ENCODE data around the gene MCM5. TPM values are rescaled to one million over a fixed set of nuclear protein-coding genes. Genes with fewer than 3 reads are reported as not detected.

The MCM5 gene
- total RNA-seq, 2 donors from 2014 or later, result 42.2 to 51.8 TPM

DNA sequence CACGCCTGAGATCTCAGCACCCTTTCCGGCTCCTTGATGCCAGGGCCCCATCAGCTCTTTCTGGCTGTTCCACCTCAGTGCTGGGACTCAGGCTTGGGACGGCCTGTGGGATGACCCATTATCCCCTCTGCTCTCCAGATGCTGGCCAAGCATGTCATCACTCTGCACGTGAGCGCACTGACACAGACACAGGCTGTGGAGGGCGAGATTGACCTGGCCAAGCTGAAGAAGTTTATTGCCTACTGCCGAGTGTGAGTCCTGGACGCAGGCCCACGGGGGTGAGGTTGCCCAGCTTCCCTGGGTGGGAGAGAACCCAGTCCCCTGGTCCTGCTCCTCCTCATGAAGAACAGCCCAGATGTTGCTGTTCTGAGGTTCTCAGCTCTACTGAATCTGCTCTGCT, 17.7 kb downstream of the MCM5 start:
- Histone ChIP-seq H3K27me3 (replicated peaks; ENCODE audit: insufficient read depth) (no peaks in the 10 kb centered on the region), H3K36me3 (peaks cover 0 to 5% of the 10 kb centered on the region in 2 donors), H3K4me3 (no peak overlapping the region), H3K4me1 (replicated peaks) (no peaks in the 10 kb centered on the region), H3K9me3 (no peaks in the 10 kb centered on the region), H3K27ac (no peak overlapping the region)
- 85% methylated on average over 9 of the region's 9 CpGs for WGBS
- DNase-seq (ENCODE audit: low spot score), result no peak
- TF ChIP-seq POLR2A (IDR thresholded peaks at IDR 0.05) (no peak), CTCF (IDR thresholded peaks at IDR 0.05) (no peak), POLR2AphosphoS5 (IDR thresholded peaks at IDR 0.05) (no peak)
- intact Hi-C loops (cut with DNase I), result no loop called here

GRCh38 chr22:35418088-35418487, 18.1 kb downstream of the MCM5 start:
- Histone ChIP-seq H3K27me3 (replicated peaks; ENCODE audit: insufficient read depth) (no peaks in the 10 kb centered on the region), H3K4me3 (no peak overlapping the region), H3K4me1 (replicated peaks) (no peaks in the 10 kb centered on the region), H3K36me3 (peaks cover 0 to 5% of the 10 kb centered on the region in 2 donors), H3K27ac (no peak overlapping the region), H3K9me3 (no peaks in the 10 kb centered on the region)
- 84% methylated on average over 8 of the region's 8 CpGs for WGBS
- no peak for DNase-seq (ENCODE audit: low spot score)
- TF ChIP-seq POLR2AphosphoS5 (IDR thresholded peaks at IDR 0.05) (no peak), CTCF (IDR thresholded peaks at IDR 0.05) (no peak), POLR2A (IDR thresholded peaks at IDR 0.05) (no peak)
- intact Hi-C loops (cut with DNase I), result no loop called here

DNA sequence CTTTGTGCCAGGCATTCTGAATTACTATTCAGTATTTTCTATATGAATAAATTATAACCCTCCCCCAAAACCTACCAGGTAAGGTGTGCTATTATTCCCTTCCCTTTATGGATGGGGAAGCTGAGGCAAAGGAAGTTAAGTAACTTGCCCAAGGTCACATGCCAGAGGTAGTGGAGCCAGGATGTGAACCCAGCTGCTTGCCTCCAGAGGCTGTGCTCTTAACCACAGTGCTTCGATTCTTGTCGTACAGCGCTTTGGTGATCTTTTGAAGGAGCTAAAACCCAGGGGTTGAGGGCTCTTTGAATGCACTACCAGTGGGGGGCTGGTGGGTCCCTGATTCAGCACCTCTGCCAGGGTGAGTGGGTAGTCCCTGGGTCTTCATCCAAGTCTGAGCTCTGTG, 18.8 kb downstream of the MCM5 start:
- H3K4me3 ChIP-seq, result no peak overlapping the region
- 88% methylated on average over 3 of the region's 3 CpGs for WGBS
- H3K36me3 ChIP-seq, result peaks cover 0 to 5% of the 10 kb centered on the region in 2 donors
- H3K27ac ChIP-seq, result no peak overlapping the region
- H3K27me3 ChIP-seq (replicated peaks; ENCODE audit: insufficient read depth), result no peaks in the 10 kb centered on the region
- intact Hi-C loops (cut with DNase I), result no loop called here
- no peaks in the 10 kb centered on the region for H3K4me1 ChIP-seq (replicated peaks)
- DNase-seq (ENCODE audit: low spot score), result no peak
- H3K9me3 ChIP-seq, result no peaks in the 10 kb centered on the region
- TF ChIP-seq CTCF (IDR thresholded peaks at IDR 0.05) (no peak), POLR2A (IDR thresholded peaks at IDR 0.05) (no peak), POLR2AphosphoS5 (IDR thresholded peaks at IDR 0.05) (no peak)

DNA sequence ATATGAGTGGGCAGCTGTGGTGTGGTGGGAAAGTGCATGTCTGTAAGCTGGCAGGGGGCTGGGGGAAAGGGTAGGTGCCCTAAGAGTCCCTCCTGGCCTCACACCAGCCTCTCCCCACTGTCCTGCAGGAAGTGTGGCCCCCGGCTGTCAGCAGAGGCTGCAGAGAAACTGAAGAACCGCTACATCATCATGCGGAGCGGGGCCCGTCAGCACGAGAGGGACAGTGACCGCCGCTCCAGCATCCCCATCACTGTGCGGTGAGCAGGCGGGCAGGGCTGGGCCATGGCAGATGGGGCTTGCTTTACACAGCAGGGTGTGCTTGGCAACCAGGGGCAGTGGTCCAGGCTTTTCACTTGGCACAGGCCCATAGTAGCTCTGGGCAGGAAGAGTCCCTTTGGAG, 19.8 kb downstream of the MCM5 start:
- Histone ChIP-seq H3K27ac (no peak overlapping the region), H3K4me1 (replicated peaks) (no peaks in the 10 kb centered on the region), H3K4me3 (no peak overlapping the region), H3K36me3 (peaks cover 0 to 5% of the 10 kb centered on the region in 2 donors), H3K27me3 (replicated peaks; ENCODE audit: insufficient read depth) (no peaks in the 10 kb centered on the region), H3K9me3 (no peaks in the 10 kb centered on the region)
- no peak for DNase-seq (ENCODE audit: low spot score)
- 84% methylated on average over 2 of the region's 10 CpGs for WGBS
- intact Hi-C loops (cut with DNase I), result no loop called here
- TF ChIP-seq POLR2AphosphoS5 (IDR thresholded peaks at IDR 0.05) (no peak), CTCF (IDR thresholded peaks at IDR 0.05) (no peak), POLR2A (IDR thresholded peaks at IDR 0.05) (no peak)

GRCh38 chr22:35421121-35421520, 21.2 kb downstream of the MCM5 start:
- TF ChIP-seq POLR2AphosphoS5 (IDR thresholded peaks at IDR 0.05), result no peak
- no peak for TF ChIP-seq CTCF (IDR thresholded peaks at IDR 0.05)
- TF ChIP-seq POLR2A (IDR thresholded peaks at IDR 0.05), result no peak
- Histone ChIP-seq H3K27ac (no peak overlapping the region), H3K4me3 (no peak overlapping the region), H3K27me3 (replicated peaks; ENCODE audit: insufficient read depth) (no peaks in the 10 kb centered on the region), H3K36me3 (peaks cover 0 to 5% of the 10 kb centered on the region in 2 donors), H3K4me1 (replicated peaks) (no peaks in the 10 kb centered on the region), H3K9me3 (no peaks in the 10 kb centered on the region)
- 93% methylated on average over 12 of the region's 12 CpGs for WGBS
- DNase-seq (ENCODE audit: low spot score), result no peak
- intact Hi-C loops (cut with DNase I), result no loop called here
